ENCODE results near the gene ROR2. TPM values are rescaled to one million over a fixed set of nuclear protein-coding genes. Genes with fewer than 3 reads are reported as not detected.
"Not testable (repeated sequence)": the region's sequence is repeated elsewhere in the genome, so short reads cannot be mapped to it uniquely, and the experiment has no call there.

The ROR2 gene
- total RNA-seq, 2 donors from 2014 or later: 24.7 to 28.4 TPM

- DNase-seq (ENCODE audit: low spot score); intact Hi-C loops (cut with DNase I): not testable (repeated sequence)
Observed at GRCh38 chr9:91797517-91797916, 152.5 kb downstream of the ROR2 start.

- intact Hi-C loops (cut with DNase I): not testable (repeated sequence)
- DNase-seq (ENCODE audit: low spot score): peak; percentile 23
Observed at GRCh38 chr9:91796516-91796915, 153.5 kb downstream of the ROR2 start.

GRCh38 chr9:91795598-91796241 is 154.3 kb downstream of the ROR2 start:
- peak; percentile 60 for DNase-seq (ENCODE audit: low spot score)
- intact Hi-C loops (cut with DNase I): no loop called here

DNA sequence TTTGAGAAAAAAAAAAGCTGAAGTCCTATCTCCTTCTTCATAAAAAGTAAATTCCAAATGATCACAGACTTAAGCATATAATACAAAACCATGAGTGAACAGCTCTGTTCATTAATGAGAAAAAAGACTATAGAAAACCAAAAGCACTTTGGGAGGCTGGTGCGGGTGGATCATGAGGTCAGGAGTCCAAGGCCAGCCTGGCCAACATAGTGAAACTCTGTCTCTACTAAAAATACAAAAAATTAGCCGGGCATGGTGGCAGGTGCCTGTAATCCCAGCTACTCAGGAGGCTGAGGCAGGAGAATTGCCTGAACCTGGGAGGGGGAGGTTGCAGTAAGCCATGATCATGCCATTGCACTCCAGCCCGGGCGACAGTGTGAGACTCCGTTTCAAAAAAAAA is 156.7 kb downstream of the ROR2 start:
- intact Hi-C loops (cut with DNase I): not testable (repeated sequence)
- peak; percentile 23 for DNase-seq (ENCODE audit: low spot score)

- no peak for DNase-seq (ENCODE audit: low spot score)
- intact Hi-C loops (cut with DNase I): no loop called here
Observed at GRCh38 chr9:91790917-91791316, 159.1 kb downstream of the ROR2 start.

DNA sequence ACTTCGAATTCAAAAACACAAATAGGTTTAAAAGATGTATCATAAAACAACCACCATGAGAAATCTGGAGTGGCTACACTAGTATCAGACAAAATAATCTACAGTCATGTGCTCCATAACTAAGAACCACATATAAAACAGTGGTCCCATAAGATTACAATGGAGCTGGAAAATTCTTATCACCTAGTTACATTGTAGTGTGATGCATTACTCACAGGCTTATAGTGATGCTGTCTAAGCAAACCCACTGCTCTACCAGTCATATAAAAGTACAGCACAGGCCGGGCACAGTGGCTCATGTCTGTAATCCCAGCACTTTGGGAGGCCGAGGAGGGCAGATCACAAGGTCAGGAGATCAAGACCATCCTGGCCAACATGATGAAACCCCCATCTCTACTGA is 160.1 kb downstream of the ROR2 start:
- intact Hi-C loops (cut with DNase I): no loop called here
- peak; percentile 41 for DNase-seq (ENCODE audit: low spot score)

DNA sequence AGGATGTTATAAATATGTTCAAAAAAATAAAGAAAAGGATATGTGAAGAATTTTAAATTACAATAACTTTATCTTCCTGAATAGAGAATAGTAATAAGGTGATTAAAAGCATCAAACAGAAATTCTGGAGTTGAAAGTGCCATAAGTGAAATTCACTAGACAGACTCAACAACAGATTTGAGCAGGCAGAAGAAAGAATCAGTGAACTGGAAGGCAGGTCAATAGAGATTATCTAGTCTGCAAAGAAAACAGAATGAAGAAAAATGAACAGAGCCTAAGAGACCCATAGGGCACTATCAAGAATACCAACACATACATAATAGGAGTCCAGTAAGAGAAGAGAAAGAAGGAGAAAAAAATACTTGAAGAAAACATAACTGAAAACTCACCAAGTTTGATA is 162.1 kb downstream of the ROR2 start:
- intact Hi-C loops (cut with DNase I): no loop called here
- DNase-seq (ENCODE audit: low spot score): no peak

DNA sequence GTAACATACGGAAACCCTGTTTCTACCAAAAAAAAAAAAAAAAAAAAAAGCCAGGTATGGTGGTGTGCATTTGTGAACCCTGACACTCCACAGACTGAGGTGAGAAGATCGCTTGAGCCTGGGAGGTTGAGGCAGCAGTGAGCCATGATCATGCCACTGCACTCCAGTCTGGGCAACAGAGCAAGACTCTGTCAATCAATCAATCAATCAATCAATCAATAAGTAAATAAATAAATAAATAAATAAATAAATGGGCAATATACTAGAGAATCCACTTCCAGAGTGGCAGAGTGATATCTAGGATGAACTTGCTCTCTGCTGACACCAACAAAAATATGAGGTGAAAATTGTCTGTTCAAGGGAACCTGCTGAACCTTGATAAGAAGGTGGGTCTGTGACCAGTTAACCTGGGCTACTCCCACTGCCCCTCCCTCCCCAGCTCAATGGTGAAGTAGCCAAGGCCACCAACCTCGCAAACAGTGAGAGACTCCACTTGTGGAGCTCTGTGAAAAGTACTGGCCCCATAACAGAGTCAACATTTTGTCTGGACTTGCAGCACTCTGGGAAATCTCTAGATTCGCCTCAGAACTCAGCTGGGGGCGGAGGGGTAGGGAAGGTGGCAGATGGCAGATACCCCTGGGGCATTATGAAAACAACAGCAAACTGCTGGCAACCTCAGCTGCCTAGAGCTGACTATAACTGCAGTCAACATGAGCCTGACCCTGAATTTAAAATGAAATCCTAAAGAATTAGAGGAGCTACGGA is 163.7 kb downstream of the ROR2 start:
- peak; percentile 18 for DNase-seq (ENCODE audit: low spot score)
- intact Hi-C loops (cut with DNase I): no loop called here

DNA sequence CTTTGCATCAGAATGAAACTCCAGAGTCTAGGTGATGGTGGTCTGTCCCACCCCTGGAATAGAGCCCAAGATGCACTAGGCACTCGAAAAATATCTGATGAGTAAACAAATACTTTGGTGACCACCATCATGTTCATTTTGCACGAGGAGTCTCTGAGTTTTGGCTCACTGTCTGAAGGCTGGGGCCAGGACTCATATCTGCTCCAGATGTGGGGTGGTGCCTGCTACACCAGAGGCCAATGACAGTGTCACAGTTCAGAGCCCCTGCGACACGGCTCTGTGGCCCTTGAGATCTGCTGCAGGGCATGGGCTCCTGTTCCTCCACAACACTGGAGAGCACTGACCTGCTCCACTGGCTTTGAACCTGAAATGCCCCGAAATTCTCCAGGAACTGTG is 164.6 kb downstream of the ROR2 start:
- intact Hi-C loops (cut with DNase I): no loop called here
- peak; percentile 49 for DNase-seq (ENCODE audit: low spot score)

- peak; percentile 62 for DNase-seq (ENCODE audit: low spot score)
- intact Hi-C loops (cut with DNase I): no loop called here
Observed at GRCh38 chr9:91784673-91785446, 165.2 kb downstream of the ROR2 start.

DNA sequence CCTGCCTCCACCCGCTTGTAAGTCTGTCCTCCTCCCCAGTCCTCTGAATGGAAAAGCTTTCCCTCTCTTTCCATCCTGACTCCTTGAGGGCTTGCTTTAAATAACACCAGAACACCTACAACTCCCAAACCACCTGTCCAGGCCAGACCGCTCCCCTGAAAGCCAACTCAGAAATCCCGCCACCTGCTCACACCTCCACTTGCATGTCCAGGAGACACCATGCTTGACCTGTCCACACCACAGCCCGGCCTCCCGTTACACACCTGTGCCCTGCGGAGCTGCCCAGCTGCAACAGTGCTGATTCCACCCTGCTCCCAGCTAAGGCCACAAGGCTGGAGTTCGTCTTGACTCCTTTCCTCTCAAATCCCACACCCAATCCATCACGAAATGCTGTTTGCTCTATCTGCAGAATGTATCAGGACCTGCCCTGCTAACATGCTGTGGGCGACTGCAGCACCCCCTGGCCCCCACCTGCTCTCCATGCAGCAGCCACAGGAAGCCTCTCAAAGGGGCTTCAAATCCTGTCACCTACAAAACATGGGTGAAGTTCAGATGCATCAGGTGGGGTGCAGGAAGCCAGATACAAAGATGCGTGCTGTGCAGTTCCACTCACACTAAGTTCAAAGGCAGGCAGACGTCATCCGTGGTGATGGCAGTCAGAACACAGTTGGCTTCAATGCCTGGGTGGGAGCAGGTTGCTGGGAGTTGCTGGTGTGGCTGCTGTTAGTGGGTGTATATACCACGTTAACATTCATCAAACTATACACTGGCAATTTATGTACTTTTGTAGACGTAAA is 166.0 kb downstream of the ROR2 start:
- intact Hi-C loops (cut with DNase I): no loop called here
- DNase-seq (ENCODE audit: low spot score): peak; percentile 67

DNA sequence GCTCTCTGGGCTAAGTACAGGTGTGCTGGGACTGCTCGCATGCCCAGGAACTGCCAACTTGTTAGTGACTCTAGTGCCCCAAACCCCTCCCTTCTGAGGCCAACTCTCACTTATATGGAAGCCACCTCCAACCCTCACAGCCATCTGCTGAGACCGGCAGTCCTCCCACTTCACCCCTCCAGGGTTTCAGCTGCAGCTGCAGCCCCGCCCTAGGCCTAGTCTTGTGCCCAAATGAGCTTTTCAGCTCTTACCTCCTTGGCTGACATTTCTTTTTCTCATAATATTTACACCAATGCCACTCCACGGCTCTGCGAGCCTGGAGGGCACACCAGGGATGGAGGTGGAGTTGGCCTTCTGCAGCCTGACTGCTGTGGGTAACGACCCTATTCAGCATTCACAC is 166.6 kb downstream of the ROR2 start:
- intact Hi-C loops (cut with DNase I): no loop called here
- DNase-seq (ENCODE audit: low spot score): peak; percentile 37

- DNase-seq (ENCODE audit: low spot score): peak; percentile 37
- intact Hi-C loops (cut with DNase I): no loop called here
Observed at GRCh38 chr9:91782708-91783214, 167.3 kb downstream of the ROR2 start.

DNA sequence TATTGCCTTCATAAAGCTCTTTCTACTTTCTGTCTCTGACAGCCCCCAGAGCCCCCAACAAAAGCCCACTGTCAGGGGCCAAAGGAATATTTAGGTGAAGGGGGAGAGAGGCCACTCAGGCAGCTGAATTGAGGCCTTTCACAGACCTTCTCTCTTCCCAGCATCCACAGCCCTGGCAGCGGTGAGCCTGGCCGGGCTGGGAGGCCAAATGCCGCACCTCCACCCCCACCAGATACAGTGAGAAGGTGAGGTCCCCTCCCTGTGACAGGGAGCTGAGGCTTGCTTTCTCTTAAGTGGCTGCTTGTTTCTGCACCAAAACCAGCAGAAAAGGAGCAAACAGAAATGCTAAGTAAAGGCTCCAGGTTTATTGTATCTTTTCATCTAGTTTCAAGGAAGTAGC is 168.1 kb downstream of the ROR2 start:
- intact Hi-C loops (cut with DNase I): no loop called here
- peak; percentile 40 for DNase-seq (ENCODE audit: low spot score)

DNA sequence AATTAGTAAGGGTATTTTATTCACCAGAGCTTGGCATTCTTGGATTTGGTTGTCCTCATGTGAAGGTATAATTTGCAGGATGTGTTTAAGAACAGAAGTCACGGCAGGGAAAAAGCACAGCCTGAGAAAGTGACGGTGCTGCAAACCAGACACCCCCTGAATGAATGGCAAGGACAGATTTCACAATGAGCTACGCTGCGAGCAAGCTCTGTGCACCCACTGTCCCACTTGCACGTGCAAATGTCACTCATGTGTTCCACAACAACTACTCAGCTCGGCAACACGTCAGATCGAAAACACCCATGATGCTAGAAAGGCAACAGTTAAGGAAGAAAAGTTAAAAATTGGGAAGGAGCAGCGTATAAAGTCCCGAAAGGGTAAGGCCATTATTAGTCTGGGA is 168.9 kb downstream of the ROR2 start:
- no peak for DNase-seq (ENCODE audit: low spot score)
- intact Hi-C loops (cut with DNase I): no loop called here

GRCh38 chr9:91778031-91778430 is 172.0 kb downstream of the ROR2 start:
- intact Hi-C loops (cut with DNase I): loop anchor here (5.0 to 10.0 kb wide), 2 partner anchors 167 to 174 kb away; partner anchors contain the start of gene ROR2 (in 1 of the 2)
- no peak for DNase-seq (ENCODE audit: low spot score)

DNA sequence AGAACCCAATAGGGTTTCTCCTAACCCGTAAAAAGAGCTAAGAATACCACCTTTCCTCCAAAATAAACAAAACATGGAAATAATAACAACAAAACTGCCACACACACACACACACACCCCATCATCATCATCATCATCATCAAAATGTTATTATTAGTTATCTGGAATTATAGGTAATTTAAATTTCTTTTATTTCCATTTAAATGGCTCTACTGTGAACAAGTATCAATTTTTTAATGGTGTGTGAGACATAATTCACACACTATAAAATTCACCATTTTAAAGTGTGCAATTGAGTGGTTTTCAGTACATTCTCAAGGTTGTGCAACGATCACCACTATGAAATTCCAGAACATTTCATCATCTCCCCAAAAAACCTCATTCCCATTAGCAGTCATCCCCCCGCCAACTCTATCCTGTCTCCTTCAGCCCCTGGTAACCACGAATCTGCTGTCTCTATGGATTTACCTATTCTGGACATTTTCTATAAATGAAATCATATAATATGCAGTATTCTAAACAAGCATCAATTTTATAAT is 172.7 kb downstream of the ROR2 start:
- no peak for DNase-seq (ENCODE audit: low spot score)
- intact Hi-C loops (cut with DNase I): loop anchor here (5.0 to 10.0 kb wide), 2 partner anchors 167 to 175 kb away; partner anchors contain the start of gene ROR2 (in 1 of the 2)

- DNase-seq (ENCODE audit: low spot score): no peak
- intact Hi-C loops (cut with DNase I): loop anchor here (5.0 to 10.0 kb wide), 2 partner anchors 168 to 176 kb away; partner anchors contain the start of gene ROR2 (in 1 of the 2)
Observed at GRCh38 chr9:91776409-91777291, 173.4 kb downstream of the ROR2 start.

Measured in posterior vena cava (tissue), 2 donors.